SK-N-SH (cell line): ENCODE results near the gene CPA1.

Source experiments
- CTCF ChIP-seq: fragments of 200-600 bp; sonication (generic); IDR thresholded peaks from 2 replicates; pipeline ENCODE4 v1.6.1; 2017; ENCODE audit warnings: antibody characterized with exemption, mild to moderate bottlenecking, moderate library complexity
- EP300 ChIP-seq, 2 experiments: IDR thresholded peaks; 2 replicates each; pipeline versions ENCODE4 v1.4.0 to v1.6.1; 2012; ENCODE audit warnings: borderline replicate concordance in 1 of 2, low read depth in 1 of 2, low read length in 1 of 2
- GATA2 ChIP-seq: sonication (generic); formaldehyde crosslinking; IDR thresholded peaks from 2 replicates; pipeline ENCODE4 v1.5.0; 2020; ENCODE audit warnings: mild to moderate bottlenecking, missing genetic modification reagents
- JUND ChIP-seq: IDR thresholded peaks from 2 replicates; pipeline ENCODE4 v1.4.0; 2012
- POLR2AphosphoS5 ChIP-seq: IDR thresholded peaks from 2 replicates; pipeline ENCODE4 v1.6.1; 2012; ENCODE audit warnings: low read depth, low read length
- TAF1 ChIP-seq: IDR thresholded peaks from 2 replicates; pipeline ENCODE4 v1.6.1; 2012; ENCODE audit warnings: low read depth, mild to moderate bottlenecking, low read length, moderate library complexity, borderline replicate concordance

- TF ChIP-seq POLR2AphosphoS5 (no peak), TAF1 (no peak), GATA2 (CRISPR knock-in tag) (no peak), CTCF (no peak), EP300 (IDR thresholded peaks at IDR 0.05; ENCODE audit: borderline replicate concordance in 1 of 2, low read depth in 1 of 2, low read length in 1 of 2) (no peak), JUND (no peak)
These were observed 35.9 kb upstream of the CPA1 start, which contains the start of gene CPA5 for GRCh38 chr7:130344271-130344866.
